ENCODE data around the gene RAB3IP. TPM values are rescaled to one million over a fixed set of nuclear protein-coding genes. Genes with fewer than 3 reads are reported as not detected.

RAB3IP gene
- 12.5 TPM for polyA plus RNA-seq (2012; ENCODE audit: low read depth, missing spikeins)

GRCh38 chr12:69738351-69739286 is at the start of gene RAB3IP:
Gene RAB3IP (plus strand): TSS chr12:69738860. CDS start chr12:69755409, 16,549 bp downstream.
- FAIRE-seq (peak; percentile 99), DNase-seq (ENCODE audit: insufficient read length, low spot score) (peak; percentile 89)
- TF ChIP-seq POU2F2 (IDR thresholded peaks at IDR 0.05; ENCODE audit: low read depth, low read length), result no peak
- peak; percentile 82 for TF ChIP-seq PAX5 (IDR thresholded peaks at IDR 0.05; ENCODE audit: insufficient read depth, low read length, severe bottlenecking)

DNA sequence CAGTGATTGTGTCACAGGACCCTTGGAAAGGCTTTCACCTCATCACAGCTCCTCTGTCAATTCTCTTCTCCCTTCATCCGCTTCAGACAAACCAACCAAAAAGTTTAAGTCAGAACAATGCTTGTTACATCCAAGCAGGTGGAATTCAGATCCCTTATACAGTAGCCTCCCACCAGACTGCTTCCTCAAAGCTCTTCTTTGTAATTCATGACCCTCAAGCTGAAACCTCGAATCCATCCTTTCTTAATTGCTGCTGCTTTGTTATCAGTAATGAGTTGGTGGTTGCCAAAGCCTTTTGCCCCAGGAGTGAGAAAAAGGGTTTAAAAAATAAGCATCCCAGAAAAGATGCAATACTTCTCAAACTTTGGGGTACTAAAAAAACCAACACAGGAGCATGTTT is 49.0 kb upstream of the RAB3IP start:
- no peak for DNase-seq (ENCODE audit: insufficient read length, low spot score)
- no peak for FAIRE-seq
- no peak for TF ChIP-seq POLR2A (IDR thresholded peaks at IDR 0.05; ENCODE audit: low read depth, low read length)
- TF ChIP-seq TAF1 (IDR thresholded peaks at IDR 0.05; ENCODE audit: low read depth, low read length), result no peak
- TF ChIP-seq SPI1 (IDR thresholded peaks at IDR 0.05; ENCODE audit: low read depth, low read length), result no peak
- TF ChIP-seq PAX5 (IDR thresholded peaks at IDR 0.05; ENCODE audit: insufficient read depth, low read length, severe bottlenecking), result no peak
- no peak for TF ChIP-seq POLR2AphosphoS5 (IDR thresholded peaks at IDR 0.05; ENCODE audit: low read depth, low read length)
- no peak for TF ChIP-seq POU2F2 (IDR thresholded peaks at IDR 0.05; ENCODE audit: low read depth, low read length)

GRCh38 chr12:69694123-69694522 is 44.5 kb upstream of the RAB3IP start:
- TF ChIP-seq SPI1 (IDR thresholded peaks at IDR 0.05; ENCODE audit: low read depth, low read length) (no peak), POLR2A (IDR thresholded peaks at IDR 0.05; ENCODE audit: low read depth, low read length) (no peak), PAX5 (IDR thresholded peaks at IDR 0.05; ENCODE audit: insufficient read depth, low read length, severe bottlenecking) (no peak), TAF1 (IDR thresholded peaks at IDR 0.05; ENCODE audit: low read depth, low read length) (no peak), POU2F2 (IDR thresholded peaks at IDR 0.05; ENCODE audit: low read depth, low read length) (no peak), POLR2AphosphoS5 (IDR thresholded peaks at IDR 0.05; ENCODE audit: low read depth, low read length) (no peak)
- FAIRE-seq (no peak), DNase-seq (ENCODE audit: insufficient read length, low spot score) (no peak)

DNA sequence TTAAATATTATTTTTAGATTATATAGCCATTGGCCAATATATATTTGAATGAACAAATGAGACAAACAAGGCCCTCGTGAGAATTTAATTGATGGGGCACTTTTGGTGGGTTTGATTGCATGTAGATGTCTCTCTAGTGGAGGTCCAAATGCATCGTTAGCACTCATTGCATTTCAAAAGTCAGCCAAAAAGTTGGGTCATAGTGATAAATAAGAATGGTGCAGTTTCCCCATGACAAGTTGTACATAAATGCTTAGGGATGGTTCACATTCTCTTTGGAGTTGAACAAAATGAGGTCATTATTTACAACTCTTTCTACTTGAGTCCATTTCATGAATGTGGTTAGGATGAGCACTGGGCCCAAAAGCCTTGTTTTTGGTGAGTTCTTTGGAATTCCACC is 40.6 kb upstream of the RAB3IP start:
- FAIRE-seq, result no peak
- no peak for DNase-seq (ENCODE audit: insufficient read length, low spot score)
- TF ChIP-seq TAF1 (IDR thresholded peaks at IDR 0.05; ENCODE audit: low read depth, low read length), result no peak
- no peak for TF ChIP-seq SPI1 (IDR thresholded peaks at IDR 0.05; ENCODE audit: low read depth, low read length)
- no peak for TF ChIP-seq POLR2A (IDR thresholded peaks at IDR 0.05; ENCODE audit: low read depth, low read length)
- no peak for TF ChIP-seq POLR2AphosphoS5 (IDR thresholded peaks at IDR 0.05; ENCODE audit: low read depth, low read length)
- no peak for TF ChIP-seq POU2F2 (IDR thresholded peaks at IDR 0.05; ENCODE audit: low read depth, low read length)
- TF ChIP-seq PAX5 (IDR thresholded peaks at IDR 0.05; ENCODE audit: insufficient read depth, low read length, severe bottlenecking), result no peak

GRCh38 chr12:69698769-69699540 is 39.7 kb upstream of the RAB3IP start, which contains the start of gene BEST3:
Gene BEST3 (minus strand): TSS chr12:69699303. CDS start chr12:69697798, 1,505 bp downstream.
- DNase-seq (ENCODE audit: insufficient read length, low spot score), result no peak
- TF ChIP-seq SPI1 (IDR thresholded peaks at IDR 0.05; ENCODE audit: low read depth, low read length), result no peak
- TF ChIP-seq POU2F2 (IDR thresholded peaks at IDR 0.05; ENCODE audit: low read depth, low read length), result no peak
- no peak for TF ChIP-seq TAF1 (IDR thresholded peaks at IDR 0.05; ENCODE audit: low read depth, low read length)
- TF ChIP-seq PAX5 (IDR thresholded peaks at IDR 0.05; ENCODE audit: insufficient read depth, low read length, severe bottlenecking), result no peak
- TF ChIP-seq POLR2A (IDR thresholded peaks at IDR 0.05; ENCODE audit: low read depth, low read length), result no peak
- TF ChIP-seq POLR2AphosphoS5 (IDR thresholded peaks at IDR 0.05; ENCODE audit: low read depth, low read length), result no peak
- no peak for FAIRE-seq

GRCh38 chr12:69701826-69702225 is 36.8 kb upstream of the RAB3IP start:
- FAIRE-seq, result no peak
- no peak for DNase-seq (ENCODE audit: insufficient read length, low spot score)

DNA sequence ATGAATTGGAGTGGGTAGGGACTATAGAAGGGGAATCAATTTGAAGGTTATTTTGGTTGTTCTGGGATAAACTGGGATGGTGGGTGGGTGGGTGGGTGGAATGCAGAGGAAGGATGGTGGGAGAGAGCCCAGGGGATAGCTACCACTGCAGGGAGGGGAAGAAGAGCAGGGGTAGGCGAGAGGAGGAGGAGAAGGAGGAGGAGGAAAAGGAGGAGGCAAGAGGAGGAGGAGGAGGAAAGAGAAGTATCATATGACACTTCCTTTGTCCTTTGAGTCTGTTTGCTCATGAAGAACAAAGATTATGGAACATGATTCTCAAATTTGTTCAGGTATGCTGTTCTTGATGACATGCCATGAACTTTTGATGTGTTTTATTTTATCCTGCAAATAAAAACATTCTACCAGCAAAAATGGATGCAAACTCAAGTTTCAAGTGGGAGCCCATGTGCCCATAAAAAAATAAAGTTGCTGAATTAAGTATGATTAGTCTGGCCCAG is 35.5 kb upstream of the RAB3IP start:
- TF ChIP-seq POLR2A (IDR thresholded peaks at IDR 0.05; ENCODE audit: low read depth, low read length), result no peak
- TF ChIP-seq POLR2AphosphoS5 (IDR thresholded peaks at IDR 0.05; ENCODE audit: low read depth, low read length), result no peak
- TF ChIP-seq POU2F2 (IDR thresholded peaks at IDR 0.05; ENCODE audit: low read depth, low read length), result no peak
- TF ChIP-seq PAX5 (IDR thresholded peaks at IDR 0.05; ENCODE audit: insufficient read depth, low read length, severe bottlenecking), result no peak
- no peak for TF ChIP-seq TAF1 (IDR thresholded peaks at IDR 0.05; ENCODE audit: low read depth, low read length)
- TF ChIP-seq SPI1 (IDR thresholded peaks at IDR 0.05; ENCODE audit: low read depth, low read length), result no peak
- FAIRE-seq (no peak), DNase-seq (ENCODE audit: insufficient read length, low spot score) (no peak)

More at GRCh38 chr12:69701826-69702225, 36.8 kb upstream of the RAB3IP start:
- TF ChIP-seq POU2F2 (IDR thresholded peaks at IDR 0.05; ENCODE audit: low read depth, low read length) (no peak), POLR2AphosphoS5 (IDR thresholded peaks at IDR 0.05; ENCODE audit: low read depth, low read length) (no peak), SPI1 (IDR thresholded peaks at IDR 0.05; ENCODE audit: low read depth, low read length) (no peak), PAX5 (IDR thresholded peaks at IDR 0.05; ENCODE audit: insufficient read depth, low read length, severe bottlenecking) (no peak), POLR2A (IDR thresholded peaks at IDR 0.05; ENCODE audit: low read depth, low read length) (no peak), TAF1 (IDR thresholded peaks at IDR 0.05; ENCODE audit: low read depth, low read length) (no peak)

GRCh38 chr12:69704357-69704756 is 34.3 kb upstream of the RAB3IP start:
- FAIRE-seq, result no peak
- DNase-seq (ENCODE audit: insufficient read length, low spot score), result no peak
- no peak for TF ChIP-seq PAX5 (IDR thresholded peaks at IDR 0.05; ENCODE audit: insufficient read depth, low read length, severe bottlenecking)
- TF ChIP-seq SPI1 (IDR thresholded peaks at IDR 0.05; ENCODE audit: low read depth, low read length), result no peak
- no peak for TF ChIP-seq POU2F2 (IDR thresholded peaks at IDR 0.05; ENCODE audit: low read depth, low read length)
- no peak for TF ChIP-seq POLR2AphosphoS5 (IDR thresholded peaks at IDR 0.05; ENCODE audit: low read depth, low read length)
- no peak for TF ChIP-seq TAF1 (IDR thresholded peaks at IDR 0.05; ENCODE audit: low read depth, low read length)
- TF ChIP-seq POLR2A (IDR thresholded peaks at IDR 0.05; ENCODE audit: low read depth, low read length), result no peak

GRCh38 chr12:69708649-69709048 is 30.0 kb upstream of the RAB3IP start:
- no peak for FAIRE-seq
- TF ChIP-seq POLR2A (IDR thresholded peaks at IDR 0.05; ENCODE audit: low read depth, low read length), result no peak
- no peak for TF ChIP-seq POU2F2 (IDR thresholded peaks at IDR 0.05; ENCODE audit: low read depth, low read length)
- no peak for DNase-seq (ENCODE audit: insufficient read length, low spot score)

Data from GM12891 (cell line).